Left ventricle myocardium inferior (tissue), 1 donor: ENCODE measurements around the gene CYREN. TPM values are rescaled to one million over a fixed set of nuclear protein-coding genes. Genes with fewer than 3 reads are reported as not detected.

Source experiments
- DNase-seq: peaks from one replicate; pipeline ENCODE4 v3.0.0-alpha.2; 2020
- H3K27ac ChIP-seq: fragments of 200-600 bp; replicated peaks from 2 replicates; pipeline ENCODE4 v1.8.0; 2021
- H3K27me3 ChIP-seq: fragments of 200-600 bp; 2 replicates; pipeline ENCODE4 v1.8.0; 2021; ENCODE audit warnings: low read depth
- H3K36me3 ChIP-seq: fragments of 200-600 bp; 2 replicates; pipeline ENCODE4 v1.8.0; 2021
- H3K4me1 ChIP-seq: fragments of 200-600 bp; 2 replicates; pipeline ENCODE4 v1.8.0; 2021
- H3K4me3 ChIP-seq: fragments of 200-600 bp; 2 replicates; pipeline ENCODE4 v1.8.0; 2021; ENCODE audit warnings: mild to moderate bottlenecking, moderate library complexity
- H3K9me3 ChIP-seq: fragments of 200-600 bp; replicated peaks from 2 replicates; pipeline ENCODE4 v1.8.0; 2021
- intact Hi-C: fragments of 100-400 bp; cut with micrococcal nuclease; formaldehyde crosslinking; loops from one replicate; pipeline ENCODE4 v1.11.0; 2022
- total RNA-seq: library from RNA; stranded (reverse); fragmentation: NEBNext Ultra II Directional; extraction: Animal tissue kit (Norgen Biotek cat#: 25700); gene quantifications from one replicate; pipeline ENCODE4 v1.2.1, GENCODE V29; 2021
- TF ChIP-seq, protein P1 (sequence below): fragments of 200-600 bp; IDR thresholded peaks from 2 replicates; pipeline ENCODE4 v1.8.0; 2021; ENCODE audit warnings: antibody characterized with exemption, mild to moderate bottlenecking, borderline replicate concordance
- donor health status: DM: no; HTN: yes; CAD: no; lungs with severe emphysema.

Gene CYREN
- total RNA-seq, 1 donor from 2014 or later = 29.8 TPM

DNA sequence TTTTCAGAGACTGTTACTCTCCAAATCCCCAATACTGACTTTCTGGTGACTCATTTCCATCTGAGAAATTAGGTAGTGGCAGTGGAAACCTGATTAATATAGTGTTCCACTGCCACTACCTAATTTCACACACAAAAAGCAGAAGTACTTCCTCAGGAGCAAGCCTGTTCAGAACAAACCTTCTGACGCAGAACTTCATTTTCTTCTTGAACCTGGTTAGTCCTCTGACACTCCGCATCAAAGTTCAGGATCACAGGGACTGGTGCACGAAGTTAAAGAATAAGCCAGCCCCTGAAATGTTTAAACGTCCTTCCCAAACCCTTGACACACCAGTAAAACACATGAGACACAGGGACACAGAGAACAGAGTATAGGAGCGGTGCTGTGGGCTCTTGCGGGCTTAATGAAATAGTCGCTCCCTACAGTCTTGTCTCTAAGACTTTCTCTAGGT, 36.5 kb upstream of the CYREN start:
- Histone ChIP-seq H3K9me3 (no peaks in the 10 kb centered on the region), H3K27me3 (no peaks in the 10 kb centered on the region), H3K4me1 (peaks cover 30% of the 10 kb centered on the region), H3K27ac (no peak overlapping the region), H3K4me3 (no peak overlapping the region), H3K36me3 (peaks cover 44% of the 10 kb centered on the region)
- DNase-seq = no peak
- intact Hi-C loops = no loop called here
- TF ChIP-seq, protein P1, sequence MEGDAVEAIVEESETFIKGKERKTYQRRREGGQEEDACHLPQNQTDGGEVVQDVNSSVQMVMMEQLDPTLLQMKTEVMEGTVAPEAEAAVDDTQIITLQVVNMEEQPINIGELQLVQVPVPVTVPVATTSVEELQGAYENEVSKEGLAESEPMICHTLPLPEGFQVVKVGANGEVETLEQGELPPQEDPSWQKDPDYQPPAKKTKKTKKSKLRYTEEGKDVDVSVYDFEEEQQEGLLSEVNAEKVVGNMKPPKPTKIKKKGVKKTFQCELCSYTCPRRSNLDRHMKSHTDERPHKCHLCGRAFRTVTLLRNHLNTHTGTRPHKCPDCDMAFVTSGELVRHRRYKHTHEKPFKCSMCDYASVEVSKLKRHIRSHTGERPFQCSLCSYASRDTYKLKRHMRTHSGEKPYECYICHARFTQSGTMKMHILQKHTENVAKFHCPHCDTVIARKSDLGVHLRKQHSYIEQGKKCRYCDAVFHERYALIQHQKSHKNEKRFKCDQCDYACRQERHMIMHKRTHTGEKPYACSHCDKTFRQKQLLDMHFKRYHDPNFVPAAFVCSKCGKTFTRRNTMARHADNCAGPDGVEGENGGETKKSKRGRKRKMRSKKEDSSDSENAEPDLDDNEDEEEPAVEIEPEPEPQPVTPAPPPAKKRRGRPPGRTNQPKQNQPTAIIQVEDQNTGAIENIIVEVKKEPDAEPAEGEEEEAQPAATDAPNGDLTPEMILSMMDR = no peak

DNA sequence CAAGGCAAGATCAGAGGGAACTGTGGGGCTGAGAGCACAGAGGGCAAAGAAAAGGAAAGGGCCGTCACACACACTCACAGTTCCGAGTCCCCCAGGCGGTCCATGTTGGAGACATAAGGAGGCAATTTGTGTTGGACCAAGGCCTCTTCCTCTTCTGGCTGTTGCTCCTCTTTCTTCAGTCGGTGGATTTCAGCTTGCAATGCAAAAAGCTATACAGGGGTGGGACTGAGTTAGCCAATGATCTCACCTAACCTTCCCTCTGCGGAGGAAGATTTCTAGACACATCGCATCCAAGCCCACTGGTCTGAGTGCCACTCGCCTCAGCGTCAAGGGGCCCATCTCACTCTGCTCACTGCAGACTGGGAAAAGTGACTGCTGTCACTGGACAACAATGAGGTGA, 35.3 kb upstream of the CYREN start:
- no peak for DNase-seq
- H3K36me3 ChIP-seq = peaks cover 50% of the 10 kb centered on the region
- no peak overlapping the region for H3K27ac ChIP-seq
- no peaks in the 10 kb centered on the region for H3K27me3 ChIP-seq
- H3K4me1 ChIP-seq = peaks cover 31% of the 10 kb centered on the region
- TF ChIP-seq, protein P1 = no peak
- H3K4me3 ChIP-seq = no peak overlapping the region
- H3K9me3 ChIP-seq = no peaks in the 10 kb centered on the region
- intact Hi-C loops = no loop called here

DNA sequence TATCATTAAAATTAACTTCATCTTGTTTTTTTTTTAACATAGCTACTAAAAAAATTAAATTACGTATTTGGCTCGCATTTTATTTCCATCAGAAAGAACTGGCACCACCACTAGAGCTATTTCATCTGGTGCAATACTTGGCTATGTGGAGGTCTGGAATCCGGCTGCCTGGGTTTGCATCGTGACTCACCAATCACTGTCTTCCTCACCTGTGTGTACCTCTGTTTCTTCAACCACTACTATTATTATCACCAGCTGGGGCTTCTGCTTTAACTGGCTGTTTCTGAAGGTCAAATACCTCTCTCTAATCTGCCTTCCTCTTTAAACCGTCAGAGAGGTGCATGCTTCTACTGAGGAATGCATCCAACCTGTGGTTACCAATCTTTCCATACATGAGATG, 34.4 kb upstream of the CYREN start:
- peaks cover 27% of the 10 kb centered on the region for H3K4me1 ChIP-seq
- H3K27me3 ChIP-seq = no peaks in the 10 kb centered on the region
- intact Hi-C loops = no loop called here
- no peaks in the 10 kb centered on the region for H3K9me3 ChIP-seq
- H3K27ac ChIP-seq = no peak overlapping the region
- TF ChIP-seq, protein P1 = no peak
- DNase-seq = no peak
- H3K36me3 ChIP-seq = peaks cover 50% of the 10 kb centered on the region
- H3K4me3 ChIP-seq = no peak overlapping the region

DNA sequence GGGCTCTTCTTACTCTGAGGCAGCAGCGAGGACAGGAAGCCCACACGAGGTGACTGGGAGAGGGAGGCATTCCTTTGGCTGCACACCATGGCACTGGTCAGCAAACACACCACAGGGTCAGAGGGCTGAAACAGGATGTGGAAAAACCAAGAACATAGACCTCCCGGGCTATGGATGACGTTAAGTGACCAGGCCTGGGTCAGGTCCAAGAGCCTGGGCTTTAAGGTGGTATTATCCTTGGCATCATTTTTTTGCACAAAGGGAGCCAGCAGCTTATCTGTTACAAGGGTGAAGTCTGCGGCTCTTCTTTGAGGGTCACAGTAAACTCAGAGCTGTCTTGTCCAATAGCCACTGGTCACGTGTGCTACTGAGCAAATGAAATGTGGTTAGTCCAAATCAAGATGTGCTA, 33.8 kb upstream of the CYREN start:
- H3K4me3 ChIP-seq = no peak overlapping the region
- no peak overlapping the region for H3K27ac ChIP-seq
- H3K9me3 ChIP-seq = no peaks in the 10 kb centered on the region
- intact Hi-C loops = no loop called here
- peaks cover 54% of the 10 kb centered on the region for H3K36me3 ChIP-seq
- H3K4me1 ChIP-seq = peaks cover 25% of the 10 kb centered on the region
- no peaks in the 10 kb centered on the region for H3K27me3 ChIP-seq
- TF ChIP-seq, protein P1 = no peak
- no peak for DNase-seq

DNA sequence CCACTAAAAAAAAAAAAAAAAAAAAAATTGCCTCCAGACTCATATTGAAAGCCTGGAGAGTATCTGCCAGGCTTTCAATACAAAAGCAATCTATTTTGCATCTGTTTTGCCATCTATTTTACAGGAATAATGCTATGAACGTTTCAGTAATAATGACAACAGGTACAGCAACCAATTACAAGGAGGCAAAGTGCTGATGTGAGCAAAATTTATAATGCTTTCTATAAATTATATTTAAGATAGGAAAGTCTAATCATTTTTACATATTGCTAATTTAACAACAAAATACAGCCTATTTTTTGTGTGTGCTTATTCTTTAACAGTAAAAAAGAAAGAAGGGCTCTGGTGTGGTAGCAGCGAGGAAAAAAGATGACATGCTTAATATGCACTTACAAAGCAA, 30.8 kb upstream of the CYREN start:
- no peak overlapping the region for H3K27ac ChIP-seq
- no peaks in the 10 kb centered on the region for H3K9me3 ChIP-seq
- H3K4me3 ChIP-seq = no peak overlapping the region
- TF ChIP-seq, protein P1 = no peak
- no peak for DNase-seq
- H3K36me3 ChIP-seq = peaks cover 79% of the 10 kb centered on the region
- no peaks in the 10 kb centered on the region for H3K27me3 ChIP-seq
- intact Hi-C loops = no loop called here
- peaks cover 20% of the 10 kb centered on the region for H3K4me1 ChIP-seq
